Activated T-cell treated with anti-CD3 and anti-CD28 coated beads, Interleukin-2, amount 50 U/mL, for 24 hours (primary cell): Measurements from ENCODE around the gene AVEN.

ENCODE experiments used
- DNase-seq: peaks from one replicate; pipeline ENCODE4 v3.0.0-alpha.2; 2020
- H3K27ac Mint-ChIP-seq: 2 replicates; pipeline ENCODE4 v1.8.0; 2020; ENCODE audit warnings: mild to moderate bottlenecking, mixed read lengths
- H3K27me3 Mint-ChIP-seq: 2 replicates; pipeline ENCODE4 v1.8.0; 2020; ENCODE audit warnings: mixed read lengths
- H3K36me3 Mint-ChIP-seq: 2 replicates; pipeline ENCODE4 v1.8.0; 2020; ENCODE audit warnings: low read depth, mixed read lengths
- H3K4me1 Mint-ChIP-seq: 2 replicates; pipeline ENCODE4 v1.8.0; 2020; ENCODE audit warnings: low read depth, mixed read lengths
- H3K4me3 Mint-ChIP-seq: 2 replicates; pipeline ENCODE4 v1.8.0; 2020; ENCODE audit warnings: mild to moderate bottlenecking, moderate library complexity, mixed read lengths
- H3K9me3 Mint-ChIP-seq: 2 replicates; pipeline ENCODE4 v1.8.0; 2020; ENCODE audit warnings: mixed read lengths

Gene AVEN, protein sequence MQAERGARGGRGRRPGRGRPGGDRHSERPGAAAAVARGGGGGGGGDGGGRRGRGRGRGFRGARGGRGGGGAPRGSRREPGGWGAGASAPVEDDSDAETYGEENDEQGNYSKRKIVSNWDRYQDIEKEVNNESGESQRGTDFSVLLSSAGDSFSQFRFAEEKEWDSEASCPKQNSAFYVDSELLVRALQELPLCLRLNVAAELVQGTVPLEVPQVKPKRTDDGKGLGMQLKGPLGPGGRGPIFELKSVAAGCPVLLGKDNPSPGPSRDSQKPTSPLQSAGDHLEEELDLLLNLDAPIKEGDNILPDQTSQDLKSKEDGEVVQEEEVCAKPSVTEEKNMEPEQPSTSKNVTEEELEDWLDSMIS

DNA sequence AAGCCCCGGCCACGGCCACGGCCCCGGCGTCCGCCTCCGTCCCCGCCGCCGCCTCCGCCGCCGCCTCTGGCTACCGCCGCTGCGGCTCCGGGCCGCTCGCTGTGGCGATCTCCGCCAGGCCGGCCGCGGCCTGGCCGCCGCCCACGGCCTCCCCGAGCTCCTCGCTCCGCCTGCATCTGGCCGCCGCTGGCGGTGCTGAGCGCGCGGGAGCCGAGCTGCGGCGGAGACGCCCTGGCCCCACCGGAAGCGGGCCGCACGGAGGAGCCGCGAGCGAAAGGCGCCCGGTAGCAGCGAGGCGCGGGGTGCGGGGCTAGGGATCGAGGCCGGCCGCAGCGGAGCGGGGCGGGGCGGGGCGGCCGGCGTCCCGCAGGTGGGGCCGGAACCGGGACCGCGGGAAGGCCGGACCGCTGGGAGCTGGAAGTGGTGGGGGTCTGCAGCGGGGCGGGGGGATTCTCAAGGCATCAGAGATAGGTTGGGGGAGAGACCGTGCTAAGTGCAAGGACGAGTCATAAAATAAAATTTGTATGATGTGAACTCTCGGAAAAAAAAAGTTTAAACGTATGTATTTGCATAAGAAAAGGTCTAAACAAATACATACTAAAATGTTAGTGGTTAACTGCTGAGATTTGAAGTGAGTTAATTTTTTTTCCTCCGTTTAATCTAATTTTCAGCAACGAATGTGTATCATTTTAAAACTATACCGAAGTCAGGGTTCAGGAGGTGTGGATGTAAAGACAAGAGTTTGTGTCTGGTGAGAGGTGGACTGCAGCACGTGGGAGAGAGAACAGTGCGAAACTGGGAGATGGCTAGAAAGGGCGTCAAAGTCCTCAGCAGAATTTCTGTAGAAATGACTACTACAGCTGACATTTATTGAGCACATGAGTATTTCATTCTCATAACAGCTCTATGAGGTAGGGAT lies at the start of gene AVEN:
Gene AVEN, minus strand, starts transcription at position 334 of the 919 bp plus-strand sequence. Its CDS starts 158 bp downstream, at position 176.
- peak; percentile 81 for DNase-seq
- peaks cover 52% of the 10 kb centered on the region for H3K4me1 Mint-ChIP-seq
- peak within 1 kb of the TSS; percentile 98 for H3K27ac Mint-ChIP-seq
- peak within 1 kb of the TSS; percentile 88 for H3K4me3 Mint-ChIP-seq
- H3K27me3 Mint-ChIP-seq, result no peaks in the 10 kb centered on the region
- peaks cover 6% of the 10 kb centered on the region for H3K36me3 Mint-ChIP-seq
- no peaks in the 10 kb centered on the region for H3K9me3 Mint-ChIP-seq

DNA sequence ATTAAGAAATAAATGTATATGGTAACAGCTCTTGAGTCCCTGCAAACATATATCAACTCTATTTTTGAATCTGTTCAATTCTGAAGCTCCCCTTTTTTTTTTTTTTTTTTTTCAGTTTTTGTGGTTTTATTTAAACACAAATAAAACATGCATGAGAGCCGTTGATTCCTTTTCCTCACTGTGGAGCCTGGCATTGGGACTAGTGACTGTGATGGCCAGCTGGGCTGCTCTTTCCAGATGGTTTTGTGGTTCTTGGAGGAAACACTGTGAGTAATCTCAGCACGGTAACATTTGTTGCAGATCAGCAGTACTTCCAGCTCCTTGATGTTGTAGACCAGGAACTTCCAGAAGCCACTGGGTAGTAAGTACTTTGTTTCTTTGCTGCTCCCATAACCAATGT lies 46.7 kb upstream of the AVEN start:
- Mint-ChIP-seq H3K9me3 (no peaks in the 10 kb centered on the region), H3K4me3 (no peak overlapping the region), H3K27me3 (no peaks in the 10 kb centered on the region), H3K4me1 (no peaks in the 10 kb centered on the region), H3K27ac (no peak overlapping the region), H3K36me3 (peaks cover 70% of the 10 kb centered on the region)
- DNase-seq, result no peak

DNA sequence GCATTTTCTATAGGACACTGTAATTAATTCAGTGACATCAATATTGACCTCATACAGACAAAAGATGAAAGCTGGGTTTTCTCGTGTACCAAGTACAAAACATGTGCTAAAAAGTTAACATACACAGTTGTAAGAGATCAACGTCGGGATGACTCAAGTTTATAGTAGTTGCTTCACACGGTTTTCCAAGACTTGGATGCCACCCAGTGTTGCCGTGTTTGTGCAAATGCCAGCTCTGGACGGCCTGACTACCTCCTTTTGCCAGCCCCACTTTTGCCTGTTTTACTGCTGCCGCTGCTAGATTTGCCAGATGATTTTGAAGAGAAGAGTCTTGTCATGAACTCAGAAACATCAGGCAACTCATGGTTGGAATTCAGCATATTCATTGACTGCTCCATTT lies 45.1 kb upstream of the AVEN start:
- H3K36me3 Mint-ChIP-seq, result peaks cover 60% of the 10 kb centered on the region
- H3K4me1 Mint-ChIP-seq, result no peaks in the 10 kb centered on the region
- H3K4me3 Mint-ChIP-seq, result no peak overlapping the region
- peak overlapping the region; percentile 3 for H3K27ac Mint-ChIP-seq
- H3K9me3 Mint-ChIP-seq, result no peaks in the 10 kb centered on the region
- DNase-seq, result no peak
- no peaks in the 10 kb centered on the region for H3K27me3 Mint-ChIP-seq

DNA sequence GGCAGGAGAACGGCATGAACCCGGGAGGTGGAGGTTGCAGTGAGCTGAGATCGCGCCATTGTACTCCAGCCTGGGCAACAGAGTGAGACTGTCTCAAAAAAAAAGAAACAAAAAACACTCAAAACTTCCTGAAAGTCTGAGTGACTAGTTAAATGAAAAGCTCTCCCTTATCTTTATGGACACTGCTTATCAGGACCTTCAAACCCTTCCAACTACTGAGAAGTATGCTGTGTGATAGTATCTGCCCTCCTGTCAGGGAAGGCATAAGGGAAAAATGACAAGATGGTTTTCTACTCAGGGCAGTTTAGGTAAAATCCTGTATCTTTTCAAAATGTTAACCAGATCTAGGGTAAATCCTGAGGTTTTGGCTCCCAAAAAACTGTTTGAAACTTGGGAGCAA lies 40.9 kb upstream of the AVEN start:
- peaks cover 24% of the 10 kb centered on the region for H3K36me3 Mint-ChIP-seq
- H3K4me3 Mint-ChIP-seq, result no peak overlapping the region
- H3K9me3 Mint-ChIP-seq, result no peaks in the 10 kb centered on the region
- H3K4me1 Mint-ChIP-seq, result no peaks in the 10 kb centered on the region
- H3K27me3 Mint-ChIP-seq, result no peaks in the 10 kb centered on the region
- H3K27ac Mint-ChIP-seq, result no peak overlapping the region
- no peak for DNase-seq

DNA sequence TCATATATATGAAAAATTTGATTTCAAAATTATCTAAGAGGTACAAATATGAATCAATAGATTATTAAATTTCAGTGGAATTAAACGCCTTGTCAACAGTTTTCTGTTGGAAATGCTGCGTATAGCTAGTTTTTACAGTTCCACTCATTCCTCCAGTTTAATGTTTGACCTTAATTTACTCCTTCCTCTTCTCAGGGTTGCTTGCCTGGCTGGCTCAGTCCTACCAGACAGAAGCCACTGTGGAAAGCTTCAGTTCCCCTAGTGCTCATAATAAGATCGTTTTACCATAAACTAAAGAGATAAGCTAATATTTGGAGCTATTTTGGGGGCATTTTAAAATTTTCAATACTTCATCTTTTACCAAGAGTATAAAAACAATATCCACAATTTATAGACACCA lies 39.9 kb upstream of the AVEN start:
- no peak for DNase-seq
- H3K27me3 Mint-ChIP-seq, result no peaks in the 10 kb centered on the region
- no peaks in the 10 kb centered on the region for H3K9me3 Mint-ChIP-seq
- no peak overlapping the region for H3K4me3 Mint-ChIP-seq
- H3K4me1 Mint-ChIP-seq, result no peaks in the 10 kb centered on the region
- H3K36me3 Mint-ChIP-seq, result peaks cover 14% of the 10 kb centered on the region
- no peak overlapping the region for H3K27ac Mint-ChIP-seq

DNA sequence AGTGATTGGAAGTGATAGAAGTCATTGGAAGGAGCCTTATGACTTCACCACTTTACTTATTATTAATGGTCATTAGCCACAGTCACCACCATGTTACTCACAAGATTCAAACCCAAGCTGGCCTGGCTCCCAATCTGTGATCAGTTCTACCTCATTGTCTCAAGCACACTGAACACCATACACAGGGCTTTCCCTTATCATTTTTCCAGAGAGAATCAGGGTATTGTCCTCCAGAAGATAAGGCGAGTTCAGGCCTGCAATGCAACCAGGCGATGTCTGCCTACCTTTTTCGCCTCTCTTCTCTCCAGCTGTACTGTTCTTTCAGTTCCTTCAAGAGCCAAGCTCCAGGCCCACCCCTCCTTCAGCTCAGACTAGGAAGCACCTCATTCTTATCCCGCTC lies 37.8 kb upstream of the AVEN start:
- Mint-ChIP-seq H3K27ac (no peak overlapping the region), H3K36me3 (no peaks in the 10 kb centered on the region), H3K9me3 (no peaks in the 10 kb centered on the region), H3K4me1 (no peaks in the 10 kb centered on the region), H3K27me3 (no peaks in the 10 kb centered on the region), H3K4me3 (no peak overlapping the region)
- no peak for DNase-seq

DNA sequence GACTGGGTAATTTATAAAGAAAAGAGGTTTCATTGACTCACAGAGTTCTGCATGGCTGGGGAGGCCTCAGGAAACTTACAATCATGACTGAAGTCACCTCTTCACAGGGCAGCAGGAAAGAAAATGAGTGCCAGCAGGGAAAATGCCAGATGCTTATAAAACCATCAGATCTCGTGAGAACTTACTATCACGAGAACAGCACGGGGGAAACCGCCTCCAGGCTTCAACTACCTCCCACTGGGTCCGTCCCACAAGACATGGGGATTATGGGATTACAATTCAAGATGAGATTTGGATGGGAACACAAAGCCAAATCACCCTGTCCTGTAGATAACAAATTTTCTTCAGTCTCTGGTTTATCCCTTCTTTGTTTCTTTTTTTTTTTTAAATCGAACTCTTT lies 31.0 kb upstream of the AVEN start:
- Mint-ChIP-seq H3K36me3 (no peaks in the 10 kb centered on the region), H3K4me1 (no peaks in the 10 kb centered on the region), H3K27ac (no peak overlapping the region), H3K4me3 (no peak overlapping the region), H3K9me3 (no peaks in the 10 kb centered on the region), H3K27me3 (no peaks in the 10 kb centered on the region)
- no peak for DNase-seq

DNA sequence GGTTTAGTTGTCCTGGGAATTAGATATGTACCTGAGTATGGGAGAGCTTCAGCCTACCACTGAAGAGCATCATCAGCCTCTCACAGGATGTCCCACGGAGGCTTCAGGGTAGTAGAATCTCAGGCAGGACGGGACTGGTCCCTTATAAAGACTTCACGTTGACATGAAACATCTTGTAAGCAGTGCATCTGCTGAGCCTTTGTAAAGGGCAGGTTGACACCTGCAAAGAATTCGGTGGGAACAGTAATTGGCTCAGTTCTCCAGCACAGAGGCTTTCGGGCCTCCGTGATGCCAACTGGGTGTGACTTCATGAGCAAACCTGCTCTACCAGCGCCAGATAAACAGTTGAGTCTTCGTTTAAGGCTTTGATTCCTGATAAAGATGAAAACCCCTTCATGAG lies 26.9 kb upstream of the AVEN start:
- no peak overlapping the region for H3K27ac Mint-ChIP-seq
- no peaks in the 10 kb centered on the region for H3K9me3 Mint-ChIP-seq
- H3K4me1 Mint-ChIP-seq, result peaks cover 5% of the 10 kb centered on the region
- no peaks in the 10 kb centered on the region for H3K27me3 Mint-ChIP-seq
- no peak overlapping the region for H3K4me3 Mint-ChIP-seq
- no peaks in the 10 kb centered on the region for H3K36me3 Mint-ChIP-seq
- DNase-seq, result no peak

DNA sequence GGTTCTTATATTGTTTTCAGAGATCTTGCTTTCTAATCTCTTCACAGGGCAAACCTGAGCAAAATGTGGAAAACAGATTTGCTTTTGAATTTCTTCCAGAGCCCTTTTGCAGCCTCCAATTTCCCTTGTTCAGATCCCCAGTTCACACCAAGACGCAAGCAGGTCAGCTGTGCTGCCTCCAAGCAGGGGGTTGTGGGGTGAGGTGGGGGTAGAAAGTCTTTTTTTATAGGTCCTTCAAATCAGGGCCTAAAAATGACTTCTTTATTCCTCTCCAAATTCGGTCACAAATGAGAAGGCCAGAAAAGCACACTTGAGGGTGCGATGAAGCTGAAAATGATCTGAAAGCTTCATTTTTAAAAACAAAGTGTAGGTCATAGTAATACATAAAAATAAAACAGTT lies 26.3 kb upstream of the AVEN start:
- H3K36me3 Mint-ChIP-seq, result no peaks in the 10 kb centered on the region
- no peaks in the 10 kb centered on the region for H3K27me3 Mint-ChIP-seq
- DNase-seq, result no peak
- no peak overlapping the region for H3K27ac Mint-ChIP-seq
- H3K9me3 Mint-ChIP-seq, result no peaks in the 10 kb centered on the region
- H3K4me1 Mint-ChIP-seq, result peaks cover 5% of the 10 kb centered on the region
- no peak overlapping the region for H3K4me3 Mint-ChIP-seq

DNA sequence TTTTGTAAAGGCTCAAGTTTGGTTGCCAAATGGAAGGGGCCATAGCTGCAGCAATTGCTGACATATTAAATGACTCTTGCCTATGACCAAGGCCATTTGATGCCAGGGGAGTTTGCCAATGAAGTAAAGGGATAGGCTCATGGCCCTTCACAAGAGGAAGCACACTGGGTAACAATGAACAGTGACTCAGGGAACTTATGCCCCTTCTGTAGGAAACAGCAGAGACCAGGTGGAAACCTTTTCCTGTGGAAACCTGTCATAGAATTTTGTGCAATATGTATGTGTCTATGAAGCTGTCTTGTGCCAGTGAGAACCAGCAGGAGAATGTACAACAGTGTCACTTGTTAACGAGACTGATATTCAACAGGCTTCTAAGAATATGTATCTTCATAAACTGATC lies 25.4 kb upstream of the AVEN start:
- no peak for DNase-seq
- Mint-ChIP-seq H3K27ac (peak overlapping the region; percentile 53), H3K4me1 (peaks cover 5% of the 10 kb centered on the region)

DNA sequence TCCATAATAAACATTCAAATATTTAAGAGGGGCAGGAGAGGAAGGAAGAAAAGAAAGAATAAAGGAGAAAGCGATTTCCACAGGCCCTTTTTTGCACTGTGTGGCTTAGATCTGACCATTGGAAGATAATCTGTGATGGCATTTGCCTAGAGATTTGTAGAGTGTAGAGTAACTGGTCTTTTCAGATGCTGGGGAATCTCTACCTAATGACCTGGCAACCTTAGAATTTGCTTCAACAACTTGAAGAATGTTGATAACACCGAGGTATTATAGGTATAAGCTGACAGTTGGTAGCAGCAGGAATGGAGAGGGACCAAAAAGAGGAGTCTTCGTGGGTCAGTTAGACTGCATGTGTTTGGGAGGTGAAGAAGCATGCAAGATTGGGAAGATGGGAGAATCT lies 20.9 kb upstream of the AVEN start:
- peaks cover 5% of the 10 kb centered on the region for H3K4me1 Mint-ChIP-seq
- H3K4me3 Mint-ChIP-seq, result no peak overlapping the region
- H3K9me3 Mint-ChIP-seq, result no peaks in the 10 kb centered on the region
- no peak for DNase-seq
- no peak overlapping the region for H3K27ac Mint-ChIP-seq
- H3K36me3 Mint-ChIP-seq, result no peaks in the 10 kb centered on the region
- H3K27me3 Mint-ChIP-seq, result no peaks in the 10 kb centered on the region

More for the DNA sequence above, 25.4 kb upstream of the AVEN start:
- H3K36me3 Mint-ChIP-seq, result no peaks in the 10 kb centered on the region
- no peaks in the 10 kb centered on the region for H3K27me3 Mint-ChIP-seq
- H3K9me3 Mint-ChIP-seq, result no peaks in the 10 kb centered on the region
- no peak overlapping the region for H3K4me3 Mint-ChIP-seq

DNA sequence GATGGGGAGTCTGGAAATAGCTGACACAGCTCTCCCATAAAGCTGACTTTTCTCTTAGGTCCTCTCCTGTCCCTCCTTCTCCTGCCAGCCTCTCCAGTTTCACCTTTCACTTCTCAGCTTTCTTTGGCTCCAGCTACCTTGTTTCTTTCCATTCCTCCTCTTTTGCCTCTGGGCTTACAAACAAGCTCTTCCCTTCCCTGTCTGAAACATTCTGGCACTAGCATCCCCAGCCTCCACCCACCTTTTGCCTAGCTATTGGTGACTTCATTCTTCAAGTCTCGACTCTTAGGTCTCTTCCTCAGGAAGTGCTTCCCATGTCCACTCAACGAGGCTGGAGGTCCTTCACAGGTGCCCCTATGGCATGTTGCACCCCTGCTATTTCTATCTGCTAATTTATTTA lies 20.5 kb upstream of the AVEN start:
- Mint-ChIP-seq H3K27ac (no peak overlapping the region), H3K4me3 (no peak overlapping the region), H3K27me3 (no peaks in the 10 kb centered on the region), H3K36me3 (no peaks in the 10 kb centered on the region), H3K9me3 (no peaks in the 10 kb centered on the region), H3K4me1 (peaks cover 5% of the 10 kb centered on the region)
- no peak for DNase-seq

DNA sequence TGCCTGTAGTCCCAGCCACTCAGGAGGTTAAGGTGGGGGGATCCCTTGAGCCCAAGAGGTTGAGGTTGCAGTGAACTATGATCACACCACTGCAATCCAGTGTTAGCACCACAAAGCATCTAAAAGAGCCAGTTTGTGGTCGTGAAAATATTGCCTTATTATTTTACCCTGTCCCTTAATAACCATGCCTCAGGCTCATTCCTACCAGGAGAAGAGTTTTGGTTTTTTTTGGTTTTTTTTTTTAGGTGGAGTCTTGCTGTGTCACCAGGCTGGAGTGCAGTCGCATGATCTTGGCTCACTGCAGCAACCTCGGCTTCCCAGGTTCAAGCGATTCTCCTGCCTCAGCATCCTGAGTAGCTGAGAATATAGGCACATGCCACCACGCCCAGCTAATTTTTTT lies 17.9 kb upstream of the AVEN start:
- no peak overlapping the region for H3K4me3 Mint-ChIP-seq
- no peaks in the 10 kb centered on the region for H3K36me3 Mint-ChIP-seq
- no peaks in the 10 kb centered on the region for H3K27me3 Mint-ChIP-seq
- H3K4me1 Mint-ChIP-seq, result peaks cover 2% of the 10 kb centered on the region
- no peak for DNase-seq
- no peaks in the 10 kb centered on the region for H3K9me3 Mint-ChIP-seq
- H3K27ac Mint-ChIP-seq, result no peak overlapping the region

DNA sequence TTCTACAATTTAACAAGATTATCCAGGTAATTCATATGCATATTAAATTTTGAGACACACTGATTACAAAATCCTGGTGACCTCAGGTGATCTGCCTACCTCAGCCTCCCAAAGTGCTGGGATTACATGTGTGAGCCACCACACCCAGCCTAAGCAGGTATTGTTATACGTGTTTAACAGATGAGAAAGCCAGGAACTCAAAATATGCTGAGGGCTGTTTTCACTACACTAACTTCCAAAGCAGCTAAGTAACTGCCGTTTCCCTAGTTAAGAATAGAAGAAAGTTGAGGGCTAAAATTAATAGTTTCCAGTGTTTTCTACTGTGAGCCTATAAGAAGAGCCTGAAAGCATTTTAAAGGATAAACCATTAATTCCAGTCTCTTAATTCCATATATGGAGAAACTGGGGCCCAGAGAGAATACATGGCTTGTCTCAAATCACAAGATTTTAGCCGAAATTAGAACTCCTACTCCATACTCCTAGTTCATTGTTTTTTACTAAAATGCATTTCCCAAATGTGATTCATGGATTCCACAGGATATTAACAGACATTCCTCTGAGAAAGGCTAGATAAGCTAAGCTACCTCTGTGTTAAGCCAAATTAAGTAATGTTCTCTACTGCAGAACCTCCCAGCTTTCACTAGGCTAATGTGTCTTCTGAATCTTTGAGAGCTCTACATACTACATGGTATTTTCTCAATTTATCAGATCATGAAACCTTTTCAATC lies 17.0 kb upstream of the AVEN start:
- DNase-seq, result no peak
- Mint-ChIP-seq H3K36me3 (peaks cover 4% of the 10 kb centered on the region), H3K27ac (no peak overlapping the region), H3K4me1 (no peaks in the 10 kb centered on the region), H3K4me3 (no peak overlapping the region), H3K9me3 (peaks cover 8% of the 10 kb centered on the region), H3K27me3 (no peaks in the 10 kb centered on the region)
